ENCODE results near the gene SEMA3C. TPM values are rescaled to one million over a fixed set of nuclear protein-coding genes. Genes with fewer than 3 reads are reported as not detected.

SEMA3C gene
- total RNA-seq, 1 donor from 2014 or later = 496 TPM

GRCh38 chr7:80838643-80839042 lies 80.2 kb downstream of the SEMA3C start:
- DNase-seq (ENCODE audit: low spot score in 2 of 2, unreplicated experiment in 2 of 2) = no peak
- no peak overlapping the region for H3K4me3 Mint-ChIP-seq
- H3K4me1 Mint-ChIP-seq = peaks cover 63% of the 10 kb centered on the region
- no peak for TF ChIP-seq CTCF (IDR thresholded peaks at IDR 0.05; ENCODE audit: unreplicated experiment)
- H3K9me3 Mint-ChIP-seq = no peaks in the 10 kb centered on the region
- H3K27ac Mint-ChIP-seq = peak overlapping the region; percentile 72
- peaks cover 25% of the 10 kb centered on the region for H3K36me3 Mint-ChIP-seq
- no peaks in the 10 kb centered on the region for H3K27me3 Mint-ChIP-seq (ENCODE audit: low read depth)

- Mint-ChIP-seq H3K4me1 (peaks cover 63% of the 10 kb centered on the region), H3K9me3 (no peaks in the 10 kb centered on the region), H3K27ac (peak overlapping the region; percentile 41), H3K27me3 (ENCODE audit: low read depth) (no peaks in the 10 kb centered on the region), H3K4me3 (no peak overlapping the region), H3K36me3 (peaks cover 26% of the 10 kb centered on the region)
- TF ChIP-seq CTCF (IDR thresholded peaks at IDR 0.05; ENCODE audit: unreplicated experiment) = no peak
- DNase-seq (ENCODE audit: low spot score in 2 of 2, unreplicated experiment in 2 of 2) = no peak
These were observed 81.5 kb downstream of the SEMA3C start for GRCh38 chr7:80837345-80837744.

GRCh38 chr7:80835251-80835650 lies 83.6 kb downstream of the SEMA3C start:
- Mint-ChIP-seq H3K9me3 (no peaks in the 10 kb centered on the region), H3K27me3 (ENCODE audit: low read depth) (no peaks in the 10 kb centered on the region), H3K36me3 (peaks cover 26% of the 10 kb centered on the region), H3K4me1 (peaks cover 61% of the 10 kb centered on the region), H3K4me3 (no peak overlapping the region), H3K27ac (peak overlapping the region; percentile 88)
- no peak for DNase-seq (ENCODE audit: low spot score in 2 of 2, unreplicated experiment in 2 of 2)
- no peak for TF ChIP-seq CTCF (IDR thresholded peaks at IDR 0.05; ENCODE audit: unreplicated experiment)

- Mint-ChIP-seq H3K27me3 (ENCODE audit: low read depth) (no peaks in the 10 kb centered on the region), H3K4me3 (no peak overlapping the region), H3K4me1 (peaks cover 62% of the 10 kb centered on the region), H3K27ac (peak overlapping the region; percentile 87), H3K9me3 (no peaks in the 10 kb centered on the region), H3K36me3 (peaks cover 20% of the 10 kb centered on the region)
- no peak for DNase-seq (ENCODE audit: low spot score in 2 of 2, unreplicated experiment in 2 of 2)
- no peak for TF ChIP-seq CTCF (IDR thresholded peaks at IDR 0.05; ENCODE audit: unreplicated experiment)
These were observed 85.3 kb downstream of the SEMA3C start for GRCh38 chr7:80833289-80834268.

GRCh38 chr7:80832006-80832405 lies 86.8 kb downstream of the SEMA3C start:
- peaks cover 11% of the 10 kb centered on the region for H3K36me3 Mint-ChIP-seq
- peaks cover 68% of the 10 kb centered on the region for H3K4me1 Mint-ChIP-seq
- H3K4me3 Mint-ChIP-seq = no peak overlapping the region
- H3K9me3 Mint-ChIP-seq = no peaks in the 10 kb centered on the region
- peak overlapping the region; percentile 67 for H3K27ac Mint-ChIP-seq
- no peak for DNase-seq (ENCODE audit: low spot score in 2 of 2, unreplicated experiment in 2 of 2)
- no peaks in the 10 kb centered on the region for H3K27me3 Mint-ChIP-seq (ENCODE audit: low read depth)
- TF ChIP-seq CTCF (IDR thresholded peaks at IDR 0.05; ENCODE audit: unreplicated experiment) = no peak
